ENCODE results near the gene GGA3. TPM values are rescaled to one million over a fixed set of nuclear protein-coding genes. Genes with fewer than 3 reads are reported as not detected.
A peak's percentile ranks its signal among the peaks of the same experiment; 100 is the strongest.

GGA3 gene
- polyA plus RNA-seq, 3 donors from 2014 or later: 3.7 to 17.8 (median 3.8) TPM

DNA sequence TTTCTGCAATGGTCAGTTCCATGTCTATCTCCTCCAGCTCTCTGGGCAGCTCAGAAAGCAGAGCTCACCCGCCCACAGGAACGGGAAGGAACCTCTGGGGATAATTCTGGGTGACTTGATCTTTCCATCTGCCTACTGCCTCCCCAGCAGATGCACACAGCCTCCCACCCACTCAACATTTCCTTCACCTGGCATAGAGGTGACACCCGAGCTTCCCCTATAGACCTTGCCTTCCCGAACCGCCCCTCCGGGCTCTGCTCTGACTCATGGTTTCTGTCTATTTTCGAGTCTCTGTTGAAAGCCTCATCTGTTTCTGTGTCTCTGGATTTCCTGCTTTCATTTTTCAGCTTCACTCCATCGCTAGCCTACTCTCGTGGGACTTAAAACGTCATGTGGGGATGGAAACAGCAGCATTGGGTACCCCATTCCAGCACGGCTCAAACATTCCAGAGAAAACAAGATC lies 11.4 kb downstream of the GGA3 start:
- no peaks in the 10 kb centered on the region for H3K9me3 Mint-ChIP-seq
- H3K4me3 Mint-ChIP-seq: peak overlapping the region in 1 of 5 donors; percentile 61
- peaks cover 0 to 5% (median 3%) of the 10 kb centered on the region in 3 donors for H3K36me3 Mint-ChIP-seq
- DNase-seq: no peak
- peak overlapping the region in 5 of 6 donors; percentile 1 to 82 (median 67) for H3K27ac Mint-ChIP-seq
- H3K27me3 Mint-ChIP-seq (ENCODE audit: low read depth in 3 of 3): no peaks in the 10 kb centered on the region
- H3K4me1 Mint-ChIP-seq: peaks cover 31 to 40% of the 10 kb centered on the region in 2 donors

DNA sequence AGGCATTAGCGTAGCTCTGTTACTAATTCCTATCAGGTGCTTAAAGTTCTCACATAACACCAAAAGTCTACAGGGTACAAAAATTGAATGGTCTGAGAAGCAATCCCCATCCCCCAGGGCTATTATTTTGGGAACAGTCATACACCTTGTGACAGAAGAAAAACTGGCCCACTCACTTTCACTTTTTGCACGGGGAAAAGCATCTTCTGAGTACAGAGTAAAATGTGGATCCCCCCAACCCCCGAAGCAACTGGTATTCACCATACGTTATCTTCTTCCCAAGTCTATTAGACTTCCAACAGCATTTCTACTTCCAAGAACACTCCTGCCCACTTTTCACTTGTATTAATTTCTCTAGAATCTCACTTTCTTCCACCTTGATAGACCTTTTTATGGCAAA lies 11.8 kb downstream of the GGA3 start:
- peaks cover 31 to 37% of the 10 kb centered on the region in 2 donors for H3K4me1 Mint-ChIP-seq

DNA sequence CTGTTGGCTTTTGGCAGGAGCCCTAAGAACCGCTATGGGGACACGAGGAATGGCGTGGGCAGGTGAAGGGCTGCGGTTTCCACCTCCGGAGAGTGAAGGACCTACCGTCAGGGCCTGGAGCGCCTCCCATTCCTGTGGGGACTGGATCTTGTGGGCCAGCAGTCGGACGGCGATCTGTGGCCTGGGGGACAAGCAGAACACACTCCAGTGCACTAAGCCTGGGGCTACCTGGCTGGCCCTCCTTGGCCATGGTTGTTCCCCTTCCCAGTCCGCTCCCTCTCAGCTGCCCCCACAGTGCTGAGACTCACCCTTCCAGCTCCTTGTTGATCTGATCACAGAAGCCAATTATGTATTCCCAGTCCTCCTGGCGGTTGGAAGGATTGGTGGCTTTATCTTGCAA lies 15.0 kb downstream of the GGA3 start:
- Mint-ChIP-seq H3K4me1 (peaks cover 18 to 34% of the 10 kb centered on the region in 2 donors), H3K36me3 (peaks cover 3 to 22% (median 3%) of the 10 kb centered on the region in 3 donors), H3K9me3 (no peaks in the 10 kb centered on the region), H3K4me3 (no peak overlapping the region), H3K27me3 (ENCODE audit: low read depth in 3 of 3) (no peaks in the 10 kb centered on the region), H3K27ac (no peak overlapping the region)
- no peak for DNase-seq

More for the DNA sequence above, 11.8 kb downstream of the GGA3 start:
- Mint-ChIP-seq H3K4me3 (no peak overlapping the region), H3K9me3 (no peaks in the 10 kb centered on the region), H3K36me3 (peaks cover 0 to 6% (median 3%) of the 10 kb centered on the region in 3 donors), H3K27me3 (ENCODE audit: low read depth in 3 of 3) (no peaks in the 10 kb centered on the region), H3K27ac (peak overlapping the region in 4 of 6 donors; percentile 1 to 71 (median 52))
- no peak for DNase-seq

DNA sequence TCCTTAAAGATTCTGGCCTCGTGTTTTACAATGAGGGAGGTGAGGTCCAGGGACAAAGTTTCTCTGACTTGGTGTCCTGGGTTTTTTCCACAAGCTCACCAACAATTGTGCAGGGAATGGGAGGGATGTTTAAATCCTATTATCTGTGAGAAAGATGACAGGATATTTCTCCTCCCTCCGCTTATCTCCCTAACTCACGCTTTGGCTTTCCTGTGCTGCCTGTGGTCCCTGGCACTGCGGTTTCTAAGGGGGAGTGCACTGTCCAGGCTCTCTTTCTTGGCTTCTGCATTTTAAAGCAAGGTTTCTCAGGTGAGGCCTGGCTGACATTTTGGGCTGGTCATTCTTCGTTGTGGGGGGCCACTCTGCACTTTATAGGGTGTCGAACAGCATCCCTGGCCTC lies 16.4 kb downstream of the GGA3 start:
- Mint-ChIP-seq H3K4me3 (no peak overlapping the region), H3K27ac (no peak overlapping the region), H3K4me1 (peaks cover 11 to 31% of the 10 kb centered on the region in 2 donors), H3K36me3 (peaks cover 3 to 23% (median 3%) of the 10 kb centered on the region in 3 donors), H3K9me3 (no peaks in the 10 kb centered on the region), H3K27me3 (ENCODE audit: low read depth in 3 of 3) (no peaks in the 10 kb centered on the region)
- no peak for DNase-seq

DNA sequence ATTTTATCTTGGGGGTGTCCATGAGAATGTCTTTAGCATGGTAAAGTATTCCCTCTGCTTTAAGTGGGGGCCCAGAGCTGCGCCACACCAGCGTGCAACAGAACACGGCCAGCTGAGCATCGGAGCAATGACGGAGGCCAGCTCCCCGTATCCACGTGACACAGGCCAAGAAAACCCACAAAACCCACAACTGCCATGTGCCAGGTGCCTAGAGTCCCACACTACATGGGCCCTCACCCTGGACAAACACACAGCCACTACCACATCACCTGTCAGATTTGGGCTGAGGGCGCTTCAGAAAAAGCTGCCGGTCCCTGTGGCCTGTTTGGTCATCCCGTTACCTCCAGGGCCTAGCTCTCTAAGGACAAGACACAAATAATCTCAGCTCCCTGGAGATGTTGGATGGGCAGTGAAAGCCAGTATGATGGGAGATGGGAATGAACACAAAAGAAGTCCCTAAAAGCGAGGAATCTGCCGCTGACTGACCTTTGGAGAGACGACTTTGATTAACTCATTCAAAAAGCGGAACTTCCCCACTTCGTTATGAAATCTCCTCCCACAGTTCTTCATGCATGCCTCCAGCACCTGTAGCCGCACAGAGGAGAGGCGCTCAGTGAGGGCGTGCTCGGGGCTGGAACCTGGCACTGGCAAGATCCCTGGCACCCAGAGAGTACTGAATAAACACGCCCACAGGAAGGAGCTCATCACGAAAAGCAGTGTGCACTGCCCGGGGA lies 17.1 kb downstream of the GGA3 start:
- Mint-ChIP-seq H3K27me3 (ENCODE audit: low read depth in 3 of 3) (no peaks in the 10 kb centered on the region), H3K27ac (peak overlapping the region in 2 of 6 donors; percentile 24 to 56), H3K36me3 (peaks cover 3 to 23% (median 3%) of the 10 kb centered on the region in 3 donors), H3K9me3 (no peaks in the 10 kb centered on the region), H3K4me3 (no peak overlapping the region), H3K4me1 (peaks cover 7 to 23% of the 10 kb centered on the region in 2 donors)
- no peak for DNase-seq

DNA sequence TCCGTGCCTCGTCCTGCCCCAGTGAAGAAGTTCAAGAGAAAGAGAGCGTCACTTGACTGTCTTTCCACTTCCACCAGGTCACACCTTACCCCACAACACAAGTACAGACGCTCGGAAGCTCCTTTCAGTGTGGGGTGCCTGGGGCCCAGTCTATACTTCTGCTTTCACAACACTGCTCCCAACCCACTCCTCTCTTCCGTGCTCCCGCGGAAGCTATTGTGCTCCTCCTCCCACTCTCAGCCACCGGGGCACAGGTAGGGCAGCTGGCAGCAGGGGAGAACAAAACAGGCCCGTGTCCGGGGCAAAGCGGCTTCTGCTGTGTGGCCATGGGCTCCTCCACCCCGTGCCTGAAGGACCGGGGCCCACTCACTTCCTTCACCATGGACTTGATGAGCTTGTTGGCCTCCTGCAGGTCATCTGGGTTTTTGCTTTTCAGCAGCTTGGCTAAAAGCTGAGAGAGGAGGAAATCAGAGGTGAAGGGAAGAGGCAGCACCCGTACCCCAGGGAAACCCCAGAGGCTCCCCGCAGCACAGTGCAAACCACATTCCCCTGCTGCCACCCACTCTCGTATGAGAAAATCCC lies 18.9 kb downstream of the GGA3 start:
- H3K4me3 Mint-ChIP-seq: peak overlapping the region in 2 of 5 donors; percentile 24 to 38
- no peaks in the 10 kb centered on the region for H3K27me3 Mint-ChIP-seq (ENCODE audit: low read depth in 3 of 3)
- no peaks in the 10 kb centered on the region for H3K9me3 Mint-ChIP-seq
- H3K36me3 Mint-ChIP-seq: peaks cover 6 to 27% (median 7%) of the 10 kb centered on the region in 3 donors
- H3K27ac Mint-ChIP-seq: peak overlapping the region; percentile 51 to 88 (median 74)
- peak; percentile 8 to 33 (median 14) for DNase-seq
- H3K4me1 Mint-ChIP-seq: peaks cover 10 to 29% of the 10 kb centered on the region in 2 donors

DNA sequence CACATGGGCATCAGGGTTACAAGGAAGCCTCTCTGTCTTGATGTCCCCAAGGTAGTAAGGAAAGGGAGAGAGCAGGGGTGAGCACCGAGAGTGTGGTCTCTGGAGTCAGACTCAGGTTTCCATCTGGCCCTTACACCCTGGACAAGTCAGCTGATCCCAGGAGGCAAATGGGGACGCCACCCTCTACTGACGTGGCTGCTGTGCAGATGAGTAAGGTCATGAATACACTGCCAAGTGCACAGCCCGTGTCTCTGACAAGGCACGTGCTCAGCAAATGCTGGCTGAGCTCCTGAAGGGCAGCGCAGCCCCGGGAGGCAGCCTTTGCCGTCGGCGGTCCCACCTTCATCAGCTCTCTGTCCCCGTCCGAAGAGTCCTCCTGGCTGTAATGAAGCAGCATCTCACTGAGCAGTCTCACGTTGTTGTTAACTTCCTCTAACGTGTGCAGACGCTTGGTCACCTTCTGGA lies 19.4 kb downstream of the GGA3 start:
- Mint-ChIP-seq H3K36me3 (peaks cover 6 to 29% (median 7%) of the 10 kb centered on the region in 3 donors), H3K27me3 (ENCODE audit: low read depth in 3 of 3) (no peaks in the 10 kb centered on the region), H3K4me1 (peaks cover 10 to 29% of the 10 kb centered on the region in 2 donors), H3K9me3 (no peaks in the 10 kb centered on the region), H3K27ac (peak overlapping the region in 5 of 6 donors; percentile 58 to 88 (median 77)), H3K4me3 (peak overlapping the region in 2 of 5 donors; percentile 24 to 38)
- DNase-seq: no peak

DNA sequence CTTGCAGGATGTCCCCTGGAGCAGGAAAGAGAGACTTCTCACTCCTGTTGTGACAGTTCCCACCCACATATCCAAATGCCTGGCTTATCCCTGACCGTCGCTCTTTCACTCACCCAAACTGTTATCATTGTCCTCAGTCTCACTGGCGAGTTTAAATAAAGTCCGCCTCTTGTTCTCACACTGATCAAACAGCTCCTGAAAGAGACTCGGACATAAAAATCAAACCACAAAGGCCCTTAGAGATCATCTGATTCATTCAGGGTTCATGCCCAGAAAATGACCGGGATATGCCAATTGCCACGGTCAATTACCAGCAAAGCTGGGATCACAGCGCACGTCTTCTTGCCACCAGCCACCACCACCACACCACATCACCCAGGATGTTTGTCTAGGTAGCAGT lies 19.9 kb downstream of the GGA3 start:
- H3K4me1 Mint-ChIP-seq: peaks cover 10 to 29% of the 10 kb centered on the region in 2 donors
- no peaks in the 10 kb centered on the region for H3K27me3 Mint-ChIP-seq (ENCODE audit: low read depth in 3 of 3)
- no peak overlapping the region for H3K4me3 Mint-ChIP-seq
- peaks cover 4 to 32% (median 6%) of the 10 kb centered on the region in 3 donors for H3K36me3 Mint-ChIP-seq
- peak overlapping the region in 4 of 6 donors; percentile 36 to 79 (median 67) for H3K27ac Mint-ChIP-seq
- no peak for DNase-seq
- H3K9me3 Mint-ChIP-seq: no peaks in the 10 kb centered on the region

DNA sequence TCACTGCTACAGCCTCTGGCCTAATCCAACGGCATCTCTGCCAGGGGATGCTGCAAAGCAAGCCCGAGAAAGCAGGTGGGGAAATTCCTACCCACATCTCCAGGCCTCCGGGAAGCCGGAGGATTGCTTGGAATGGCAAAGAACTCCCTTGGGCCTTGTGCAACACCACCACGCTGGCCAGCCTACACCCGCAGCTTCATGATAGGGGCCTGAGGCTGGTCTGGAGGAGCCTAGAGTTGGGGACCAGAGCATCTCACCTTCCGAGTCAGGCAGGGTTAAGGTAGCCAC lies 20.3 kb downstream of the GGA3 start:
- H3K27me3 Mint-ChIP-seq (ENCODE audit: low read depth in 3 of 3): peaks cover 0 to under 1% (median 0%) of the 10 kb centered on the region in 3 donors
- H3K36me3 Mint-ChIP-seq: peaks cover 4 to 31% (median 6%) of the 10 kb centered on the region in 3 donors
- no peaks in the 10 kb centered on the region for H3K9me3 Mint-ChIP-seq
- no peak overlapping the region for H3K4me3 Mint-ChIP-seq
- H3K27ac Mint-ChIP-seq: peak overlapping the region in 1 of 6 donors; percentile 7
- DNase-seq: no peak
- peaks cover 10 to 29% of the 10 kb centered on the region in 2 donors for H3K4me1 Mint-ChIP-seq

DNA sequence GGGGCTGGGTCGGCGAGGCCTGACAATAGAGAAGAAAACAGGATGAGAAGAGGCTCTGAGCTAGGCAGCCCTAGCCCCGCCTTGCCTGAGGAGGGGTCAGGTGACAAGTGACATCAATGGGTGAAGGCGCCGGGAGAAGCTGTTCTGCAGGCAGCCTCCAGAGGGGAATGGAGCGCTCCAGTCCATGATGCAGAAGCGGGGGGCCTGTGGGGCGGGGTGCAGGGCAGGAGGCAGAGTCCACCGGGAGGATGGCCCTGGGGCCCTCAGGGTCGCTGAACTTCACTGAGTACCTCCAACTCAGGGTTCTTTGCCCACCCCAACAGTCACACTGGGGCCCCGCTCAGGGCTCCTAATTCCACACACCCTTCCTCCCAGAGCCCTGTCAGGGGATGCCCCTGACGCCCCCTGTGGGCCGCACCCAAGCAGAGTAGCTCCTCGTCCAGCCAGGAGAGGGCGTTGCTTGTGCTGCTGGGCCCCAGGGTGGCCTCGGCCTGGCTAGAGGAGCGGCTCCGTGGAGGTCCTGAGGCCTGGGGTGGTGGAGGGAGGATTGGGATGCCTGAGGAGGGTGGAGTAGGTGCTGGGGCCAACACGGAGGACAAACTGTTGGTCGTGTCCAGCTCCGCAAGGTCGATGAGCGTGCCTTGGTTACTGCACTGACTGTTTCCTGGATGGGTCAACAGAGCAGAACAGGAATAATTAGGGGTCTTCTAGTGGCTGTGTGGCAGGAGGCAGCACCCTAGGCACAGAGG lies 20.8 kb downstream of the GGA3 start:
- peak in 1 of 3 donors; percentile 17 for DNase-seq
- Mint-ChIP-seq H3K27me3 (ENCODE audit: low read depth in 3 of 3) (peaks cover 0 to 4% (median 0%) of the 10 kb centered on the region in 3 donors), H3K27ac (peak overlapping the region in 2 of 6 donors; percentile 7 to 66), H3K36me3 (peaks cover 4 to 27% (median 6%) of the 10 kb centered on the region in 3 donors), H3K4me1 (peaks cover 10 to 29% of the 10 kb centered on the region in 2 donors), H3K9me3 (no peaks in the 10 kb centered on the region), H3K4me3 (no peak overlapping the region)

DNA sequence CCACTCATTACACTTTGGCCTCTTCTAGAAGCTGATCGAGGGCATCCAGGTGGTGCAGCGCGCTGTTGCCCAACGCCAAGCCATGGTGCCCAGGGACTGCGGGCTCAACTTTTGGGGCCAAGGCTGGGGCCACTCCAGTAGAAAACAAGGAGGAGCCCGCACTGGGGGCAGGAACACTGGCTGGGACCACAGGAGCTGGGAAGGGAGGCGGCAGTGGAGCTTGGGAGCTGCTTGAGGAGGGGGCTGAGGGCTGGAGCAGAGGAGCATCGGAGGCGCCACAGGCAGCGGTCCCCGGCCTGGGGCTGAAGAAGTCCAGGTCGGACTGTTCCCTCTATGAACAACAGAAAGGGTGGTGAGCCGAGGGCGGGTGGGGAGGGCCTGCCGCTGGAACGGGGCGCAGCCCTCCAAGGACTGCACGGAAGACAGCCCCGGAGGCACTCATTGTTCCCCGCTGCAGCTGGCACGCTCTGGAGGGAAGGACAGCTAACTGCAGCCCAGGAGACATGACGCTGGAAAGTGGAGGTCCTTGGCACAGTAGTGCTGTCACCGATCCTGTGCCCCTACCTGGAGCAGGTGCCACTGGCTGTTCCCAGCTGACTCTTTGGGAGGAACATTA lies 21.5 kb downstream of the GGA3 start:
- H3K27ac Mint-ChIP-seq: peak overlapping the region in 1 of 6 donors; percentile 66
- peaks cover 10 to 29% of the 10 kb centered on the region in 2 donors for H3K4me1 Mint-ChIP-seq
- H3K36me3 Mint-ChIP-seq: peaks cover 4 to 33% (median 12%) of the 10 kb centered on the region in 3 donors
- no peak overlapping the region for H3K4me3 Mint-ChIP-seq
- peaks cover 0 to 4% (median 0%) of the 10 kb centered on the region in 3 donors for H3K27me3 Mint-ChIP-seq (ENCODE audit: low read depth in 3 of 3)
- DNase-seq: no peak
- no peaks in the 10 kb centered on the region for H3K9me3 Mint-ChIP-seq

DNA sequence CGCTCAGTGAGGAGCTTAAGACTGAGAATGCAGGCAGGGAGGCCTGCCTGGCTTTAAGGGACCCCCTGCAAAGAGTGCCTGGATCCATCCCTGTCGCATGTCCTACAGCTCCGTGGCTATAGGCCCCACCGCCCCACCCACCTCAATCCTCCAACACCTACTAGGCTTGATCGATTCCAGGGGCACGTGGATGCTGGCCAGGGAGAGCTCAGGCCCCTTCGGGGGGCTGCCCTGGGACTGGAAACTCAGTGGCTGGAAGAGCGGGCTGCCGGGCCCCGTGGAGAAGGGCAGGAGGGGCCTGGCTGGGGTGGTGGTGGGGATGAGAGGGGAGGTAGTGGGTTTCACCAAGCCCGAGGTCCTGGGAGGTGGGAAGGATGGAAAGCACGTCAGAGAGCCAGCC lies 22.2 kb downstream of the GGA3 start:
- Mint-ChIP-seq H3K9me3 (no peaks in the 10 kb centered on the region), H3K4me3 (no peak overlapping the region), H3K27me3 (ENCODE audit: low read depth in 3 of 3) (peaks cover 2 to 4% (median 3%) of the 10 kb centered on the region in 3 donors), H3K4me1 (peaks cover 9 to 23% of the 10 kb centered on the region in 2 donors), H3K36me3 (peaks cover 4 to 35% (median 15%) of the 10 kb centered on the region in 3 donors), H3K27ac (peak overlapping the region in 2 of 6 donors; percentile 15 to 83)
- no peak for DNase-seq

DNA sequence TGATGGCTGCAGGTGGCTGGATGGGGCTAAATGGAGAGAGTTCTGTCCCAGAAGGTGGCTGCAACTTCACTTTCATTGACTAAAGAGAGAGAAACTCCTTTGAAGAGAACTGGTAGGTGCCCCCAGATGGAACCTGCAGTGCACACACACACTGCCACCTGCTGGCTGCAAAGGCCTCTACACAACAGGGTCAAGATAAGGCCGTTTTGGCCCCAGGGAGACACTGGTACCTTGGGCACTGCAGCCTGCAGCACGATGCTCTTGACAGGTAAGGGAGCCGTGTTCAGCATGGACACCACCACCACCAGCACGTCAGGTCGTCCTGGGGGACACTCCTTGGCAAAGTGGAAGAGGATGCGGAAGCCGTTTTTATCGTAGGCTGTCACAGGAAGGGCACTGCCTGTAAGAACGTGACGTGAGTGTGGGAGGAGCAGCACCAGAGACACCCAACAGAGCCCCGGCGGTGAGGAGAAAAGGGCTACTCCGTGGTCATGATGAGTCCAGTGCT lies 22.7 kb downstream of the GGA3 start:
- Mint-ChIP-seq H3K4me3 (no peak overlapping the region), H3K9me3 (no peaks in the 10 kb centered on the region), H3K27me3 (ENCODE audit: low read depth in 3 of 3) (peaks cover 2 to 4% (median 3%) of the 10 kb centered on the region in 3 donors), H3K36me3 (peaks cover 4 to 32% (median 15%) of the 10 kb centered on the region in 3 donors), H3K4me1 (peaks cover 7 to 19% of the 10 kb centered on the region in 2 donors), H3K27ac (peak overlapping the region in 5 of 6 donors; percentile 15 to 83 (median 56))
- DNase-seq: peak; percentile 44 to 53 (median 53)

Data from immature natural killer cell (primary cell).